ENCODE results near the gene TMEM8B.
A peak's percentile ranks its signal among the peaks of the same experiment; 100 is the strongest.

The TMEM8B gene

GRCh38 chr9:35789541-35789940 lies 39.5 kb upstream of the TMEM8B start:
- Histone ChIP-seq H3K9me3 (ENCODE audit: insufficient read depth, low read depth, low read length) (no peaks in the 10 kb centered on the region), H4K20me1 (ENCODE audit: insufficient read depth, low read length, poor library complexity, severe bottlenecking) (no peaks in the 10 kb centered on the region), H3K4me1 (ENCODE audit: insufficient read depth, low read length, poor library complexity, severe bottlenecking) (peaks cover 5% of the 10 kb centered on the region), H3F3A (ENCODE audit: low read depth) (no peaks in the 10 kb centered on the region), H3K36me3 (ENCODE audit: insufficient read depth, low read length) (peaks cover 20% of the 10 kb centered on the region; the same call in 1 of the 2 replicates), H3K9me2 (replicated peaks; ENCODE audit: low read depth, low read length) (no peaks in the 10 kb centered on the region), H3K9ac (ENCODE audit: low read depth, low read length, poor library complexity, severe bottlenecking) (no peak overlapping the region), H3K4me2 (ENCODE audit: low read depth, low read length, poor library complexity, severe bottlenecking) (no peak overlapping the region), H2AFZ (ENCODE audit: low read length) (no peak overlapping the region), H3K27me3 (ENCODE audit: insufficient read depth, low read length, poor library complexity, severe bottlenecking) (no peaks in the 10 kb centered on the region), H3K79me2 (ENCODE audit: insufficient read depth, low read length) (no peaks in the 10 kb centered on the region), H3K4me3 (ENCODE audit: low read length, poor library complexity, severe bottlenecking) (no peak overlapping the region)
- no peak for TF ChIP-seq EZH2phosphoT487 (IDR thresholded peaks at IDR 0.05; ENCODE audit: borderline replicate concordance)
- no peak for TF ChIP-seq CTCF (conservative IDR thresholded peaks at IDR 0.05; ENCODE audit: low read length)

GRCh38 chr9:35790025-35790384 lies 39.0 kb upstream of the TMEM8B start:
- Histone ChIP-seq H3K9ac (ENCODE audit: low read depth, low read length, poor library complexity, severe bottlenecking) (no peak overlapping the region), H3K4me3 (ENCODE audit: low read length, poor library complexity, severe bottlenecking) (no peak overlapping the region), H3K79me2 (ENCODE audit: insufficient read depth, low read length) (no peaks in the 10 kb centered on the region), H4K20me1 (ENCODE audit: insufficient read depth, low read length, poor library complexity, severe bottlenecking) (no peaks in the 10 kb centered on the region), H2AFZ (ENCODE audit: low read length) (no peak overlapping the region), H3F3A (ENCODE audit: low read depth) (no peaks in the 10 kb centered on the region), H3K27me3 (ENCODE audit: insufficient read depth, low read length, poor library complexity, severe bottlenecking) (no peaks in the 10 kb centered on the region), H3K4me2 (ENCODE audit: low read depth, low read length, poor library complexity, severe bottlenecking) (no peak overlapping the region), H3K9me2 (replicated peaks; ENCODE audit: low read depth, low read length) (no peaks in the 10 kb centered on the region), H3K9me3 (ENCODE audit: insufficient read depth, low read depth, low read length) (no peaks in the 10 kb centered on the region), H3K36me3 (ENCODE audit: insufficient read depth, low read length) (peaks cover 20% of the 10 kb centered on the region; the same call in 1 of the 2 replicates), H3K4me1 (ENCODE audit: insufficient read depth, low read length, poor library complexity, severe bottlenecking) (peaks cover 7% of the 10 kb centered on the region)
- TF ChIP-seq EZH2phosphoT487 (IDR thresholded peaks at IDR 0.05; ENCODE audit: borderline replicate concordance), result no peak
- TF ChIP-seq CTCF (conservative IDR thresholded peaks at IDR 0.05; ENCODE audit: low read length), result no peak

- TF ChIP-seq EZH2phosphoT487 (IDR thresholded peaks at IDR 0.05; ENCODE audit: borderline replicate concordance) (no peak), CTCF (conservative IDR thresholded peaks at IDR 0.05; ENCODE audit: low read length) (peak; percentile 93)
- H4K20me1 ChIP-seq (ENCODE audit: insufficient read depth, low read length, poor library complexity, severe bottlenecking), result no peaks in the 10 kb centered on the region
- peaks cover 17% of the 10 kb centered on the region; the same call in 1 of the 2 replicates for H3K36me3 ChIP-seq (ENCODE audit: insufficient read depth, low read length)
- H2AFZ ChIP-seq (ENCODE audit: low read length), result no peak overlapping the region
- no peak overlapping the region for H3K9ac ChIP-seq (ENCODE audit: low read depth, low read length, poor library complexity, severe bottlenecking)
- H3K4me1 ChIP-seq (ENCODE audit: insufficient read depth, low read length, poor library complexity, severe bottlenecking), result peaks cover 7% of the 10 kb centered on the region
- no peak overlapping the region for H3K4me2 ChIP-seq (ENCODE audit: low read depth, low read length, poor library complexity, severe bottlenecking)
- no peaks in the 10 kb centered on the region for H3F3A ChIP-seq (ENCODE audit: low read depth)
- H3K27me3 ChIP-seq (ENCODE audit: insufficient read depth, low read length, poor library complexity, severe bottlenecking), result no peaks in the 10 kb centered on the region
- H3K4me3 ChIP-seq (ENCODE audit: low read length, poor library complexity, severe bottlenecking), result no peak overlapping the region
- no peaks in the 10 kb centered on the region for H3K79me2 ChIP-seq (ENCODE audit: insufficient read depth, low read length)
- H3K9me3 ChIP-seq (ENCODE audit: insufficient read depth, low read depth, low read length), result no peaks in the 10 kb centered on the region
- H3K9me2 ChIP-seq (replicated peaks; ENCODE audit: low read depth, low read length), result no peaks in the 10 kb centered on the region
Measured at GRCh38 chr9:35790385-35791296, 38.4 kb upstream of the TMEM8B start.

All from Loucy (cell line).